Pancreas (tissue), 10 donors: ENCODE data around the gene PDCD11. TPM values are rescaled to one million over a fixed set of nuclear protein-coding genes. Genes with fewer than 3 reads are reported as not detected.
A peak's percentile ranks its signal among the peaks of the same experiment; 100 is the strongest.

ENCODE experiments used
- ATAC-seq, 4 donors: fragments of 200-7000 bp; cut with Tn5 transposase; one replicate each; pipeline versions ENCODE4 v1.8.0 to v1.9.1; 2020; ENCODE audit warnings: mild to moderate bottlenecking in 4 of 4, moderate library complexity in 4 of 4
- DNase-seq, 6 donors: peaks; one replicate each; pipeline ENCODE4 v3.0.0-alpha.2; 2020
- FAIRE-seq: peaks from 2 replicates; lab custom pipeline; 2012; peaks lifted over from hg19 to GRCh38; lab: Jason Lieb, UNC
- H3K27ac ChIP-seq, 4 donors: fragments of 200-600 bp; sonication (generic); 1 replicate in 3 of 4; 2 replicates in 1 of 4; pipeline versions ENCODE4 v1.5.0 to v1.8.0; 2020
- H3K27me3 ChIP-seq, 4 donors: fragments of 200-600 bp; one replicate each; pipeline ENCODE4 v1.8.0; 2021
- H3K36me3 ChIP-seq, 3 donors: fragments of 200-600 bp; sonication (generic) in 1 of 3; one replicate each; pipeline versions ENCODE4 v1.5.0 to v1.8.0; 2020 to 2021
- H3K4me1 ChIP-seq, 3 donors: fragments of 200-600 bp; one replicate each; pipeline ENCODE4 v1.8.0; 2021
- H3K4me3 ChIP-seq, 4 donors: fragments of 200-600 bp; sonication (generic) in 2 of 4; one replicate each; pipeline versions ENCODE4 v1.5.0 to v1.8.0; 2020 to 2021
- H3K9me3 ChIP-seq, 4 donors: fragments of 200-600 bp; one replicate each; pipeline ENCODE4 v1.8.0; 2021
- WGBS, 2 donors: extraction: QIAGEN DNeasy Blood & Tissue Kit; methylation state at CpG; one replicate each; pipeline ENCODE4 v1.1.7; 2013; 5-methylcytosine and 5-hydroxymethylcytosine counted together
- intact Hi-C, 3 donors: fragments of 100-400 bp; cut with DNase I; formaldehyde crosslinking; loops; one replicate each; pipeline versions ENCODE4 v1.11.1 to v1.14.2; 2022
- polyA plus RNA-seq, 2 donors: library from polyadenylated mRNA; stranded (reverse); fragments of 200-250 nt; gene quantifications; one replicate each; pipeline ENCODE4 v1.2.3, GENCODE V29; 2013
- total RNA-seq, 6 donors: library from RNA; stranded (reverse); fragmentation: NEBNext Ultra II Directional in 4 of 6; extraction: Animal tissue kit (Norgen Biotek cat#: 25700) in 4 of 6; gene quantifications; one replicate each; pipeline versions ENCODE4 v1.2.1 to v1.2.4, GENCODE V29; 2021 to 2023
- TF ChIP-seq, protein P1 (sequence below), 4 donors: fragments of 200-600 bp; sonication (generic) in 3 of 4; IDR thresholded peaks; one replicate each; pipeline versions ENCODE4 v1.5.0 to v1.8.0; 2021; ENCODE audit warnings: antibody characterized with exemption in 4 of 4
- donor health status: healthy with polysubstance abuse.
- donor health status: DM: no; HTN: no; CAD: no; lungs with moderate emphysema.
- donor health status: DM: no; HTN: no; CAD: no.
- donor health status: control.
- donor health status: control.
- donor health status: Bipolar disorder and iron deficiency.
- donor health status: DM: yes; HTN: yes; CAD: no.
- donor health status: DM: no; HTN: no; CAD: no.
- donor health status: DM: no; HTN: no; CAD: no.
- donor health status: DM: yes; HTN: yes; CAD: no.

PDCD11 gene
- total and polyA plus RNA-seq, 8 donors = 11.3 to 27.4 (median 16.2) TPM

DNA sequence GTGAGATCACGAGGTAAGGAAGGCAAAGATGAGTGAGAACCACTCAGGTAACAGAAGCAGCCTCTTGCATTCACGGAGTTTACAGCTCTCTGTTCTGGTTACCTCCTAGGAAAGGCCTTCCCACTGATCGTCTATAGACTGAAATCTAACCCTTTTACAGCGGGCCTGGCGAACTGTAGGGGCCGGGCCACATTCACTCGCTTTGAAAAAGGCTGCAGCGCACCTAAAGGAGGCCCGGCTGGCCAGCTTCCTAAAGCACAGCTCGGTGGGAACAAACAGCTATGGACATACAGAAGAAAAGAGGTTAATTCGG lies 716 bp upstream of the PDCD11 start:
- Histone ChIP-seq H3K4me3 (peak overlapping the region; percentile 66 to 92 (median 78)), H3K4me1 (peaks cover 15 to 25% (median 15%) of the 10 kb centered on the region in 3 donors), H3K36me3 (peaks cover 0 to 30% (median 12%) of the 10 kb centered on the region in 3 donors), H3K27ac (peak overlapping the region; percentile 36 to 82 (median 69)), H3K27me3 (no peaks in the 10 kb centered on the region), H3K9me3 (no peaks in the 10 kb centered on the region)
- WGBS, 2 donors = 0 to 1% methylated on average over 11 of the region's 11 CpGs
- TF ChIP-seq, protein P1, sequence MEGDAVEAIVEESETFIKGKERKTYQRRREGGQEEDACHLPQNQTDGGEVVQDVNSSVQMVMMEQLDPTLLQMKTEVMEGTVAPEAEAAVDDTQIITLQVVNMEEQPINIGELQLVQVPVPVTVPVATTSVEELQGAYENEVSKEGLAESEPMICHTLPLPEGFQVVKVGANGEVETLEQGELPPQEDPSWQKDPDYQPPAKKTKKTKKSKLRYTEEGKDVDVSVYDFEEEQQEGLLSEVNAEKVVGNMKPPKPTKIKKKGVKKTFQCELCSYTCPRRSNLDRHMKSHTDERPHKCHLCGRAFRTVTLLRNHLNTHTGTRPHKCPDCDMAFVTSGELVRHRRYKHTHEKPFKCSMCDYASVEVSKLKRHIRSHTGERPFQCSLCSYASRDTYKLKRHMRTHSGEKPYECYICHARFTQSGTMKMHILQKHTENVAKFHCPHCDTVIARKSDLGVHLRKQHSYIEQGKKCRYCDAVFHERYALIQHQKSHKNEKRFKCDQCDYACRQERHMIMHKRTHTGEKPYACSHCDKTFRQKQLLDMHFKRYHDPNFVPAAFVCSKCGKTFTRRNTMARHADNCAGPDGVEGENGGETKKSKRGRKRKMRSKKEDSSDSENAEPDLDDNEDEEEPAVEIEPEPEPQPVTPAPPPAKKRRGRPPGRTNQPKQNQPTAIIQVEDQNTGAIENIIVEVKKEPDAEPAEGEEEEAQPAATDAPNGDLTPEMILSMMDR (IDR thresholded peaks at IDR 0.05) = no peak
- FAIRE-seq (no peak), DNase-seq (peak in 1 of 6 donors; percentile 27), ATAC-seq (peak in 2 of 4 donors; percentile 37 to 41)
- intact Hi-C loops = no loop called here

DNA sequence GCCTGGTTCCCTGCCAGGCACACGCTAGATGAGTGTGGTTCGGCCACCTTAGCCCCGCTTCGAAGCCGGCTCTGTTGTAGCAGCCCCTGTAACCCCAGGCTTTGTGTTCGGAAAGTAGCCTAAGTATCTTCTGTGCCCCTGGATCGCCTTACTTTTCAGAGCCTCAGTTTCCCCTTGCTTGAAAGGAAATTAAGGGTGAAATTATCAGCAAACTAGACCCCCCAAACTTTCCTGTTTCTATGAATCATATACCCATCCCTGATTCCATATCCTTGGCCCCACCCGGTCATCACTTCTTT lies 312 bp downstream of the PDCD11 start:
- WGBS, 2 donors = 1 to 2% methylated on average over 8 of the region's 8 CpGs
- H3K9me3 ChIP-seq = no peaks in the 10 kb centered on the region
- intact Hi-C loops = no loop called here
- TF ChIP-seq, protein P1 (IDR thresholded peaks at IDR 0.05) = no peak
- peaks cover 15 to 25% (median 15%) of the 10 kb centered on the region in 3 donors for H3K4me1 ChIP-seq
- DNase-seq = no peak
- no peak for ATAC-seq
- H3K27me3 ChIP-seq = no peaks in the 10 kb centered on the region
- H3K36me3 ChIP-seq = peaks cover 0 to 22% (median 12%) of the 10 kb centered on the region in 3 donors
- FAIRE-seq = no peak
- peak overlapping the region in 1 of 4 donors; percentile 25 for H3K27ac ChIP-seq
- peak overlapping the region; percentile 66 to 92 (median 78) for H3K4me3 ChIP-seq

DNA sequence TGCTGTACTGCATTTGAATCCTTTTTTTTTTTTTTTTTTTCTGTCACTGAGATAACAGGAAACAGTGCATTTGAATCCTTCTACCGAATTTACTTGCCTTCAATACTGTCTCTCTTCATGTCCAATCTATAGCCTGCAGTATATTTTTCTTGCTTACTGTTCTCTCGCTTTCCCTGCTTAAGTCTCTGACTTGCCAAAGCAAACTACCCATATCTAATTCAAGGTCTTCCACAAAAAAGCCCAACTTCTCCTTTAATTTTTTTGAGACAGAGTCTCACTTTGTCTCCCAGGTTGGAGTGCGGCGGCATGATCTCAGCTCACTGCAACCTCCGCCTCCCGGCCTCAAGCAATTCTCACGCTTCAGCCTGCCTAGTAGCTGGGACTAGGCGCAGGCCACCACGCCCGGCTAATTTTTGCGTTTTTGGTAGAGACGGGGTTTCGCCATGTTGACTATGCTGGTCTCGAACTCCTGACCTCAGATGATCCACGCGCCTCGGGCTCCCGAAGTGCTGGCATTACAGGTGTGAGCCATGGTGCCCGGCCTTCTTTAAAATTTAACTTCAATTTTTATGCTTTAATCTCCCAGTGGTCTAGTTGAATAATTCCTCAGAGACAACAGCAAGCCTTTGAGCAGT lies 882 bp downstream of the PDCD11 start:
- Histone ChIP-seq H3K27me3 (no peaks in the 10 kb centered on the region), H3K4me1 (peaks cover 15 to 25% (median 15%) of the 10 kb centered on the region in 3 donors), H3K4me3 (peak overlapping the region; percentile 66 to 92 (median 78)), H3K36me3 (peaks cover 0 to 23% (median 12%) of the 10 kb centered on the region in 3 donors), H3K27ac (no peak overlapping the region), H3K9me3 (no peaks in the 10 kb centered on the region)
- TF ChIP-seq, protein P1 (IDR thresholded peaks at IDR 0.05) = no peak
- FAIRE-seq (no peak), ATAC-seq (no peak), DNase-seq (peak in 1 of 6 donors; percentile 15)
- 23 to 25% methylated on average over 19 of the region's 19 CpGs for WGBS, 2 donors
- intact Hi-C loops = no loop called here

- intact Hi-C loops = loop anchor here in 2 of 3 donors (5.0 to 10.0 kb wide), 3 partner anchors 64 to 281 kb away; partner anchors contain the start of gene CALHM3 (in 1 of the 2)
- H3K27ac ChIP-seq = no peak overlapping the region
- TF ChIP-seq, protein P1 (IDR thresholded peaks at IDR 0.05) = no peak
- H3K27me3 ChIP-seq = no peaks in the 10 kb centered on the region
- FAIRE-seq (no peak), ATAC-seq (no peak), DNase-seq (no peak)
- WGBS, 2 donors = 54 to 55% methylated on average over 2 of the region's 2 CpGs
- H3K4me3 ChIP-seq = no peak overlapping the region
- H3K9me3 ChIP-seq = no peaks in the 10 kb centered on the region
- H3K36me3 ChIP-seq = peaks cover 0 to 86% (median 49%) of the 10 kb centered on the region in 3 donors
- H3K4me1 ChIP-seq = no peaks in the 10 kb centered on the region
Observed at GRCh38 chr10:103413564-103413963, 17.1 kb downstream of the PDCD11 start.

DNA sequence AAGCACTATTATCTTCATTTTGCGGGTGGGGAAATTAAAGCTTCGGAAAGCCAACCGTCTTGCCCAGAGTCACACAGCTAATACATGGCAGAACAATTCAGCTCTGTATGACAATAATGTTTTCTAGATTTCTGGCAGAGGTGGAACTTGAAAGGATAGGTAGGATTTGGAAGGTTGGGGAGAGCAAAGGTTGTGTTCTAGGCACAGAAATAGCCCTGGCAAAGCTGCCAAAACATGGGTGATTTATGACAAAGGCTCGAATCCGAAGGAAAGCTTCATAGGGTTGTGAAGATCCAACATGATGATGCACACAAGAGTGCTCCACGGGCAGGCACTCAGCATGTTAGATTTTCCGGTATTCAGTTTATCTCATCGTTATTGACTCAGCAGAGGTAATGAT lies 19.2 kb downstream of the PDCD11 start:
- Histone ChIP-seq H3K9me3 (no peaks in the 10 kb centered on the region), H3K27ac (no peak overlapping the region), H3K27me3 (no peaks in the 10 kb centered on the region), H3K4me3 (no peak overlapping the region), H3K4me1 (no peaks in the 10 kb centered on the region), H3K36me3 (peaks cover 2 to 86% (median 59%) of the 10 kb centered on the region in 3 donors)
- 71 to 77% methylated on average over 8 of the region's 8 CpGs for WGBS, 2 donors
- intact Hi-C loops = loop anchor here in 2 of 3 donors (5.0 to 10.0 kb wide), 4 partner anchors 67 to 279 kb away; no protein-coding TSS in a partner anchor
- TF ChIP-seq, protein P1 (IDR thresholded peaks at IDR 0.05) = no peak
- ATAC-seq (no peak), DNase-seq (no peak), FAIRE-seq (no peak)
